Nephron (organoid): Measurements from ENCODE around the gene VASN.

Experiments used
- H3K27ac Mint-ChIP-seq, 3 experiments: 2 replicates each; pipeline ENCODE4 v1.8.0; 2020; ENCODE audit warnings: mixed read lengths in 3 of 3, mild to moderate bottlenecking in 2 of 3, moderate library complexity in 1 of 3
- H3K27me3 Mint-ChIP-seq: 2 replicates; pipeline ENCODE4 v1.8.0; 2021; ENCODE audit warnings: low read depth, mild to moderate bottlenecking, moderate library complexity, mixed read lengths
- H3K36me3 Mint-ChIP-seq: 2 replicates; pipeline ENCODE4 v1.8.0; 2020; ENCODE audit warnings: low read depth, mixed read lengths
- H3K4me1 Mint-ChIP-seq: 2 replicates; pipeline ENCODE4 v1.8.0; 2020; ENCODE audit warnings: mixed read lengths
- H3K4me3 Mint-ChIP-seq, 3 experiments: 2 replicates each; pipeline ENCODE4 v1.8.0; 2020; ENCODE audit warnings: mild to moderate bottlenecking in 3 of 3, mixed read lengths in 3 of 3, moderate library complexity in 2 of 3
- H3K9me3 Mint-ChIP-seq: 2 replicates; pipeline ENCODE4 v1.8.0; 2020; ENCODE audit warnings: mixed read lengths
- CTCF ChIP-seq, 3 experiments: fragments of 200-600 bp; sonication (generic); IDR thresholded peaks; one replicate each; pipeline ENCODE4 v1.5.0; 2021; ENCODE audit warnings: antibody characterized with exemption in 3 of 3; ENCODE audit not compliant: unreplicated experiment in 3 of 3

VASN gene

DNA sequence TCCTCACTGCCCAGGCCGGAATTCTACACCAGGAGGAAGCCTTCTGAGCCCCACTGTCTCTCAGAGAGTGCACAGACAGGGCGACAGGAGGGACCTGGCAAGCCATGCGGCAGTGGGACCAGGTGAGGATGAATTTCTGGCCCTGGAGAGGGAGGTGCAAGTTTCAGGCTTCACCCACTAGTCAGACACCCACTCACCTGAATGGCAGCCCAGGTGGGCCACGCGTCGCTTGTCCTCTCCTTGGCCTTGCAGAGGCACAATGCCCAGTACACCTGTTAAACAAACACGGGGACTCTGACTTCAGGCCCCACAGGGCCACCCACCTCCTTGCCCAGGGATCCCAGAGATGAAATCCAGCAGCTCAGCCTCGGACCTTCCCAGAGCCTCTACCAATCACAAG lies 40.5 kb downstream of the VASN start:
- TF ChIP-seq CTCF (IDR thresholded peaks at IDR 0.05; ENCODE audit: unreplicated experiment in 3 of 3), result no peak
- Mint-ChIP-seq H3K4me1 (peaks cover 54% of the 10 kb centered on the region), H3K4me3 (peak overlapping the region in 1 of 3 experiments; percentile 68), H3K27ac (peak overlapping the region in 1 of 3 experiments; percentile 88), H3K27me3 (no peaks in the 10 kb centered on the region), H3K9me3 (no peaks in the 10 kb centered on the region), H3K36me3 (no peaks in the 10 kb centered on the region)

DNA sequence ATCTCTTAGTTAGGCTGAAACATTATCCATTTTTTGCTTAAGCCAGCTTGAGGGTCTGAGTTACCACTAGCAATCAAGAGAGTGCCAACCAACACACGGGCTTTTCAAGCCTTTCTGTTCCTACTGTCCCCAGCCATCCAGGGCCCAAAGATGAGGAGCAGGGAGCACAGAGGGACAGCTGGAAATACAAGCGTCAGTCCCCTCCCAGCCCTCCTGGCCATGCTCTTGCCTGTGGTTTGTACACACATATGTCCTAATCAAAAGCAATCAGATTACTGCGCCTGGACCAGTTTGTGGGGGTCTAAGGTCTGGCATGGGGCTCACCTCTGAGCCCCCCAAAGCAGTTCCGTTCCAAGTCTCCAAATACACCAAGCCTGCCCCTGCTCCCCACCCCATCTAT lies 41.2 kb downstream of the VASN start:
- peak overlapping the region in 2 of 3 experiments; percentile 29 to 88 for H3K27ac Mint-ChIP-seq

GRCh38 chr16:4414187-4414917 lies 42.7 kb downstream of the VASN start:
- Mint-ChIP-seq H3K4me3 (peak overlapping the region; percentile 73 to 97 (median 92)), H3K27me3 (peaks cover 4% of the 10 kb centered on the region), H3K9me3 (no peaks in the 10 kb centered on the region), H3K27ac (peak overlapping the region in 1 of 3 experiments; percentile 52), H3K36me3 (no peaks in the 10 kb centered on the region), H3K4me1 (peaks cover 48% of the 10 kb centered on the region)
- no peak for TF ChIP-seq CTCF (IDR thresholded peaks at IDR 0.05; ENCODE audit: unreplicated experiment in 3 of 3)

More for the DNA sequence above, 41.2 kb downstream of the VASN start:
- Mint-ChIP-seq H3K9me3 (no peaks in the 10 kb centered on the region), H3K4me3 (peak overlapping the region in 2 of 3 experiments; percentile 26 to 68), H3K36me3 (no peaks in the 10 kb centered on the region), H3K27me3 (no peaks in the 10 kb centered on the region), H3K4me1 (peaks cover 54% of the 10 kb centered on the region)
- TF ChIP-seq CTCF (IDR thresholded peaks at IDR 0.05; ENCODE audit: unreplicated experiment in 3 of 3), result no peak

- Mint-ChIP-seq H3K4me1 (peaks cover 41% of the 10 kb centered on the region), H3K27ac (peak overlapping the region; percentile 8 to 54 (median 14)), H3K4me3 (peak overlapping the region; percentile 92 to 97 (median 93)), H3K9me3 (no peaks in the 10 kb centered on the region), H3K36me3 (no peaks in the 10 kb centered on the region), H3K27me3 (peaks cover 8% of the 10 kb centered on the region)
- no peak for TF ChIP-seq CTCF (IDR thresholded peaks at IDR 0.05; ENCODE audit: unreplicated experiment in 3 of 3)
Measured at GRCh38 chr16:4415538-4416199, 44.0 kb downstream of the VASN start.

DNA sequence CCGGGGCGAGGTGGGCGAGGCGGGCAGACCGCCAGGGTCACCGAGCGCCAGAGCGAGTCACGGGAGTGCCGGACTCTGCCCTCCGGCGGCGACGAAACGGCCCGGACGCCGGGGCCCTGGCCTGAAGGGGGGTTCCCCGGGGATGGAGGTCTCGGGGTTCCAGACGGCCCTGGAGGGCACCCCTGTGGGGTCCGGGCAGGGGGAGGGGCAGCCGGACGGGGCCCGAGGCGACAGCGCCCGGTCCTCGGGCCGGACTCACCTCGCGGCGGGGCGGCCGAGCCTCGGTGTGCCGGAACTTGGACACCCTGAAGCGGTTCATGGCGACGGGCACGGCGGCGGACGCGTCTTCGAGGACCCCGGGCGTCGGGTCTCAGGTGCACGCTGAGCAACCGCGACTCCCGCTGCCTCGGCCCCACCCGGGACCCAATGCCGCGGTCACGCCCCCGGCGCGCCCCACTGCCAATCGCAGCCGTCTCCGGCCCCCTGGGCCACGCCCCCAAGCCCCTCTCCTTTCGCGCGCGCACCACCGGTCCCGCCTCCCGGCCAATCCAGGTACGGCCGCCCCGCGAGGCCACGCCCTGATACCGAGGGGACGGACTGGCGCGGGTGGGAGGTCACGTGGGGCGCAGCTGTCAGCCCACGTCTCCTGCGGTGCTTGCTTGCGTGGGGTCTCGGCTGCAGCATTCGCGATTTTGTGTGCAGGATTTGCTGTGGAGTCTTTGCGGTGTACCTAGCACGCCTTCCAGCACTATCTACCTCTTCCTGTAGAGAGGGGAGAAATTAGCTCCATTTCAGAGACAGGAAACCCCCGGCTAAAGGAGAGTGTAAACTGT lies 44.8 kb downstream of the VASN start, which contains the start of gene CORO7:
CORO7 (minus strand) TSS at position 397 of the 833 bp plus-strand sequence; CDS start at position 319, 78 bp downstream.
- peaks cover 8% of the 10 kb centered on the region for H3K27me3 Mint-ChIP-seq
- H3K36me3 Mint-ChIP-seq, result no peaks in the 10 kb centered on the region
- peak within 1 kb of the TSS; percentile 14 to 62 (median 38) for H3K27ac Mint-ChIP-seq
- peaks cover 34% of the 10 kb centered on the region for H3K4me1 Mint-ChIP-seq
- H3K9me3 Mint-ChIP-seq, result no peaks in the 10 kb centered on the region
- no peak for TF ChIP-seq CTCF (IDR thresholded peaks at IDR 0.05; ENCODE audit: unreplicated experiment in 3 of 3)
- H3K4me3 Mint-ChIP-seq, result peak within 1 kb of the TSS; percentile 92 to 97 (median 93)
